CD14-positive monocyte (primary cell): Measurements from ENCODE around the gene ADSS1. TPM values are rescaled to one million over a fixed set of nuclear protein-coding genes. Genes with fewer than 3 reads are reported as not detected.

ENCODE experiments used
- DNase-seq, 3 donors: peaks; one replicate each; pipeline ENCODE4 v3.0.0-alpha.2; 2011 to 2022
- H2AFZ ChIP-seq: 2 replicates; pipeline ENCODE4 v1.6.0; 2012; ENCODE audit warnings: mild to moderate bottlenecking, low read depth, low read length, inconsistent platforms; ENCODE audit not compliant: insufficient read depth, poor library complexity, severe bottlenecking
- H3K27ac ChIP-seq, 2 donors: 1 replicate in 1 of 2; 2 replicates in 1 of 2; pipeline ENCODE4 v1.5.1; 2012 to 2013; ENCODE audit warnings: low read length in 2 of 2, control low read depth in 1 of 2, inconsistent platforms in 1 of 2, low read depth in 1 of 2, mild to moderate bottlenecking in 1 of 2
- H3K27me3 ChIP-seq, 2 donors: one replicate each; pipeline versions ENCODE4 v1.6.0 to v1.6.1; 2011 to 2013; ENCODE audit warnings: low read length in 2 of 2; ENCODE audit not compliant: control insufficient read depth in 2 of 2, insufficient read depth in 2 of 2
- H3K36me3 ChIP-seq, 2 donors: replicated peaks in 1 of 2; 1 replicate in 1 of 2; 2 replicates in 1 of 2; pipeline versions ENCODE4 v1.5.1 to v1.6.1; 2012 to 2013; ENCODE audit warnings: low read length in 2 of 2, control low read depth in 1 of 2, inconsistent platforms in 1 of 2, mild to moderate bottlenecking in 1 of 2; ENCODE audit not compliant: insufficient read depth in 2 of 2, control insufficient read depth in 1 of 2
- H3K4me1 ChIP-seq, 2 donors: 1 replicate in 1 of 2; 2 replicates in 1 of 2; pipeline versions ENCODE4 v1.5.1 to v1.6.1; 2012 to 2013; ENCODE audit warnings: low read length in 2 of 2, control low read depth in 1 of 2, inconsistent platforms in 1 of 2, mild to moderate bottlenecking in 1 of 2, moderate library complexity in 1 of 2; ENCODE audit not compliant: insufficient read depth in 2 of 2, control insufficient read depth in 1 of 2
- H3K4me2 ChIP-seq: replicated peaks from 2 replicates; pipeline ENCODE3; 2012; ENCODE audit warnings: low read length, moderate library complexity, mild to moderate bottlenecking; ENCODE audit not compliant: poor library complexity, severe bottlenecking; ENCODE audit errors: extremely low read depth
- H3K4me3 ChIP-seq, 3 experiments: fragments of 200-600 bp in 1 of 3; sonication (generic) in 1 of 3; replicated peaks in 1 of 3; 1 replicate in 2 of 3; 2 replicates in 1 of 3; pipeline ENCODE4 v1.5.1; 2011 to 2013; ENCODE audit warnings: low read length in 3 of 3, mild to moderate bottlenecking in 3 of 3, control low read depth in 2 of 3, low read depth in 2 of 3, inconsistent platforms in 1 of 3, moderate library complexity in 1 of 3
- H3K79me2 ChIP-seq: 2 replicates; pipeline ENCODE4 v1.6.0; 2012; ENCODE audit warnings: mild to moderate bottlenecking, control low read depth, inconsistent platforms, low read length, moderate library complexity; ENCODE audit not compliant: insufficient read depth
- H3K9ac ChIP-seq: 2 replicates; pipeline ENCODE4 v1.6.0; 2017; ENCODE audit warnings: low read length, mild to moderate bottlenecking; ENCODE audit not compliant: insufficient read depth, poor library complexity, severe bottlenecking
- H3K9me3 ChIP-seq, 2 donors: replicated peaks in 1 of 2; 1 replicate in 1 of 2; 2 replicates in 1 of 2; pipeline versions ENCODE4 v1.5.1 to v1.6.1; 2012 to 2013; ENCODE audit warnings: low read length in 2 of 2, control low read depth in 1 of 2; ENCODE audit not compliant: control insufficient read depth in 1 of 2, insufficient read depth in 1 of 2
- H4K20me1 ChIP-seq: 2 replicates; pipeline ENCODE4 v1.6.0; 2012; ENCODE audit warnings: mild to moderate bottlenecking, low read length, control low read depth, moderate library complexity; ENCODE audit not compliant: insufficient read depth
- H3K27ac Mint-ChIP-seq, 7 donors: one replicate each; pipeline ENCODE4 v1.8.0; 2020; ENCODE audit warnings: mild to moderate bottlenecking in 7 of 7, mixed read lengths in 7 of 7, moderate library complexity in 6 of 7, inconsistent platforms in 2 of 7
- H3K27me3 Mint-ChIP-seq, 3 donors: one replicate each; pipeline ENCODE4 v1.8.0; 2021 to 2022; ENCODE audit warnings: low read depth in 3 of 3, mild to moderate bottlenecking in 3 of 3, mixed read lengths in 3 of 3, moderate library complexity in 3 of 3, inconsistent platforms in 1 of 3
- H3K36me3 Mint-ChIP-seq, 2 donors: one replicate each; pipeline ENCODE4 v1.8.0; 2020; ENCODE audit warnings: mixed read lengths in 2 of 2, inconsistent platforms in 1 of 2, mild to moderate bottlenecking in 1 of 2
- H3K4me1 Mint-ChIP-seq: one replicate; pipeline ENCODE4 v1.8.0; 2020; ENCODE audit warnings: mild to moderate bottlenecking, mixed read lengths
- H3K4me3 Mint-ChIP-seq, 2 donors: one replicate each; pipeline ENCODE4 v1.8.0; 2020; ENCODE audit warnings: mild to moderate bottlenecking in 2 of 2, mixed read lengths in 2 of 2, moderate library complexity in 1 of 2
- H3K9me3 Mint-ChIP-seq, 7 donors: one replicate each; pipeline ENCODE4 v1.8.0; 2020 to 2022; ENCODE audit warnings: mixed read lengths in 7 of 7, mild to moderate bottlenecking in 6 of 7, moderate library complexity in 6 of 7, inconsistent platforms in 2 of 7
- CTCF ChIP-seq: fragments of 200-600 bp; IDR thresholded peaks from one replicate; pipeline ENCODE4 v1.8.0; 2022; ENCODE audit warnings: antibody characterized with exemption, mild to moderate bottlenecking
- WGBS: methylation state at CpG from one replicate; pipeline ENCODE4 v1.1.5; 2013; ENCODE audit warnings: missing lambda C conversion rate; ENCODE audit not compliant: insufficient coverage; 5-methylcytosine and 5-hydroxymethylcytosine counted together
- intact Hi-C, 2 donors: fragments of 100-400 bp; cut with micrococcal nuclease; formaldehyde crosslinking; loops; one replicate each; pipeline versions ENCODE4 v1.15.0 to v1.15.1; 2023
- polyA plus RNA-seq, 3 donors: library from polyadenylated mRNA; depleted of rRNA in 1 of 3; unstranded in 2 of 3; stranded (reverse) in 1 of 3; fragments of 300-500 nt in 2 of 3; fragments of >200 nt in 1 of 3; fragmentation: Illumina TruSeq in 2 of 3; gene quantifications; 1 replicate in 2 of 3; 2 replicates in 1 of 3; pipeline ENCODE4 v1.2.3, GENCODE V29; 2012 to 2021

Gene ADSS1
- polyA plus RNA-seq, 3 donors: 0.61 to 3.7 (median 0.64) TPM

- Histone ChIP-seq H3K27me3 (no peaks in the 10 kb centered on the region), H3K9ac (no peak overlapping the region), H3K79me2 (no peaks in the 10 kb centered on the region), H2AFZ (no peak overlapping the region), H3K9me3 (no peaks in the 10 kb centered on the region), H4K20me1 (no peaks in the 10 kb centered on the region), H3K4me1 (peaks cover 0 to 12% of the 10 kb centered on the region in 2 donors), H3K36me3 (peaks cover 10 to 39% of the 10 kb centered on the region in 2 donors), H3K4me2 (no peak overlapping the region), H3K4me3 (no peak overlapping the region), H3K27ac (no peak overlapping the region)
- peaks cover 21 to 41% of the 10 kb centered on the region in 2 donors for H3K36me3 Mint-ChIP-seq
- peaks cover 0 to 1% (median 0%) of the 10 kb centered on the region in 3 donors for H3K27me3 Mint-ChIP-seq
- H3K27ac Mint-ChIP-seq: no peak overlapping the region
- no peaks in the 10 kb centered on the region for H3K9me3 Mint-ChIP-seq
- no peaks in the 10 kb centered on the region for H3K4me1 Mint-ChIP-seq
- no peak for DNase-seq
- H3K4me3 Mint-ChIP-seq: no peak overlapping the region
- WGBS: 99% methylated on average over 23 of the region's 31 CpGs
- intact Hi-C loops: no loop called here
- TF ChIP-seq CTCF: no peak
These were observed 9.3 kb upstream of the ADSS1 start for GRCh38 chr14:104714681-104715080.

- WGBS: 89% methylated on average over 9 of the region's 18 CpGs
These were observed 8.6 kb upstream of the ADSS1 start for GRCh38 chr14:104715416-104715815.

More at GRCh38 chr14:104715416-104715815, 8.6 kb upstream of the ADSS1 start:
- Mint-ChIP-seq H3K9me3 (no peaks in the 10 kb centered on the region), H3K4me1 (no peaks in the 10 kb centered on the region), H3K4me3 (no peak overlapping the region), H3K27ac (no peak overlapping the region), H3K27me3 (peaks cover 0 to 1% (median 0%) of the 10 kb centered on the region in 3 donors), H3K36me3 (peaks cover 17 to 41% of the 10 kb centered on the region in 2 donors)
- Histone ChIP-seq H3K79me2 (no peaks in the 10 kb centered on the region), H2AFZ (no peak overlapping the region), H3K9me3 (no peaks in the 10 kb centered on the region), H3K36me3 (peaks cover 10 to 39% of the 10 kb centered on the region in 2 donors), H3K27me3 (no peaks in the 10 kb centered on the region), H3K9ac (no peak overlapping the region), H3K4me1 (peaks cover 0 to 12% of the 10 kb centered on the region in 2 donors), H4K20me1 (no peaks in the 10 kb centered on the region), H3K4me3 (no peak overlapping the region), H3K4me2 (no peak overlapping the region), H3K27ac (no peak overlapping the region)
- intact Hi-C loops: no loop called here
- TF ChIP-seq CTCF: no peak
- no peak for DNase-seq
